Kidney capillary endothelial cell (primary cell): Measurements from ENCODE around the gene CHAD.
"Not testable (repeated sequence)": the region's sequence is repeated elsewhere in the genome, so short reads cannot be mapped to it uniquely, and the experiment has no call there.

Experiments used
- DNase-seq: peaks from one replicate; pipeline ENCODE4 v3.0.0-alpha.2; 2018; ENCODE audit warnings: low spot score

CHAD gene

DNA sequence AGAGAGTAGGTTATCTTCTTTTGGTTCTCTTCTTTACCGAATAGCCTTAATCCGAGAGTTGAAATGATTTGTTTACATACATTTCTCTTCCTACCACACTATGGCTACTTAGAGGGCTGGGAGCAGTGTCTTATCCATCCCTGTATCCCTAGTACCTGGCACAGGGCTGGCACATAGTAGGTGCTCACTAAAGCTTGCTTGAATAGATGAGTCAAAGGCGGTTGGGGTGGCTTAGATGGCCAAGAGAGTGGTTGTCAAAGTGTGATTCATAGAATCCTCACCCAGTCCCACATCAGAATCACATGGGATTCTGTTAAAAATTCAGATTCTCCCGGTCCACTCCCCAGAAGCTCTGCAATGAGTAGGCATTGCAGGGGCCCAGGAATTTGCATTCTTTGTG, 11.1 kb downstream of the CHAD start:
- DNase-seq, result no peak

DNA sequence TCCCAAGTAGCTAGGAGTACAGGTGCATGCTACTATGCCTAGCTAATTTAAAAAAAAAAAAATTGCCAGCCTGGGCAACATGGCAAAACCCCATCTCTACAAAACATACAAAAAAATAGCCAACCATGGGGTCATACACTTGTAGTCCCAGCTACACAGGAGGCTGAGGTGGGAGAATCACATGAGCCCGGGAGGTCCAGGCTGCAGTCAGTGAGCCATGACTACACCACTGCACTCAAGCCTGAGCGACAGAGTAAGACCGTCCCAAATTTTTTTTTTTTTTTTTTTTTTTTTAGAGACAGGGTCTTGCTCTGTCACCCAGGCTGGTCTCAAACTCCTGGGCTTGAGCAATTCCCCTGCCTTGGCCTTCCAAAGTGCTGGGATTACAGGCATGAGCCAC, 14.8 kb downstream of the CHAD start:
- DNase-seq, result no peak

DNA sequence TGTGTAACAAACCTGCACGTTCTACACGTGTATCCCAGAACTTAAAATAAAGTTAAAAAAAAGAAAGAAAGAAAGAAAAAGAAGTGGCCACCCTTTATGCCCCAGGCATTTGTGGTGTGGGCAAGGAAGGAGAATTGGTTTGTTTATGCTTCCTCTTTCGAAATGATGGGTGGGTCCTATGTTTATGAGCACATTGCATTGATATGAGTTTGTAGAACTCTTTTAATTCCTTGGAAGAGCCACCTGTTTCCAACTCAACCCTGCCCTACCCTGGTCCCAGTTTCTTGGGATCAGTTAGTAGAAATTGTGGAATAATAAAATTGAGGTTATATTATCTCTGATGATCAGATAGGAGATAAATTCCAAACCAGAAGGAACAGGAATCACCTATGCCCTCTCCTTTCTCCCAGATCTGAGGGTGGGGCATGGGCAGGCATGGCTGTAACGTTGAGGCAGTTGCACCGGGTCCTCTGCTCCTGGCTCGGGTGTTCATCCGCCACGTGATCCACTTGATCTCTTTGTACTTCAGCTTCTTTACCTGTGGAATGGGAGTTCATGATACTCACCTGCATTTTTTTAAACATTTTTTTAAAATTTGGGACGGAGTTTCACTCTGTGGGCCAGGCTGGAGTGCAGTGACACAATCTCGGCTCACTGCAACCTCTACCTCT, 15.9 kb downstream of the CHAD start:
- DNase-seq, result no peak

DNA sequence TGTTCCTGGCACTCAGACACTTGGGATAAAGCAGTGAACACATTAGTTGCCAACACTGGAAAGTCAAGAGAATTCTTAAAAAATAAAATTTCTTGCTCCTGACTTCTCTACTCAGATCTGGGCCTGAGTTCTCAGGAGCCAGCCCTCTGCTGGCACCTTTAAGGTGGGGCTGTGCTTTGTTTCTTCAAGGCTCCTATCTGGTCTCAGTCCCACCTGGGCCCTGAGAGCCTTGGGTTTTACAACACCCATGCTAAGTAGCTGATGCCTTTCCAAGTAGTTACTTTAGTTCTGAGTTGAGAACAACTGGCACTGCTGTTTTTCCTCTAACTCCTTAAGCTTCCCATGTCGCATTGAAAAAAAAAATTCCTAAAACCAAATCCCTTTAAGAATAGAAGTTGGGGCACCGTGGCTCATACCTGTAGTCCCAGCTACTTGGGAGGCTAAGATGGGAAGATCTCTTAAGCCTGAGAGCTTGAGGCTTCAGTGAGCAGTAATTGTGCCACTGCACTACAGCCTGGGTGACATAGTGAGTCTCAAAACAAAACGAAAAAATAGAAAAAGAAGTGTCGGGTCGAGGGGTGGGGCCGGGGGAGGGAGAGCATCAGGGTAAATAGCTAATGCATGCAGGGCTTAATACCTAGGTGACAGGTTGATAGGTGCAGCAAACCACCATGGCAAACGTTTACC, 16.6 kb downstream of the CHAD start:
- no peak for DNase-seq

DNA sequence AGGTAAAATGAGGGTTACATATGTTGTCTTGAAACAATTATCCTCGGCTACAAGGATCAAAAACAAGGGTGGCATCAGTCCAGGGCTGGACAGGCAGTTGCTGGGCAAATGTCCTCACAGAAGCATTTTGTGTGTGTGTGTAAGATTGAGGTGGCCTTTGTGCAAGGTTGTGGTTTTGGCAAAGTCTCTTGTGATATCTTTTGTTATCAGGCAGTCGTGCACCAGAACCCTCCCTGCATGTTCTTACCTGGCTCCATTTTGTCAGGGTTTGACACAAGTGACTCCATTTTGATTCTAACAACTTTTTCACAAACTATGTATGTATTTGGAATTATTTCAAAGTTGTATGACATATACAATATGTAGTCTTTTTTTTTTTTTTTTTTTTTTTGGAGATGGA, 20.0 kb downstream of the CHAD start:
- no peak for DNase-seq

DNA sequence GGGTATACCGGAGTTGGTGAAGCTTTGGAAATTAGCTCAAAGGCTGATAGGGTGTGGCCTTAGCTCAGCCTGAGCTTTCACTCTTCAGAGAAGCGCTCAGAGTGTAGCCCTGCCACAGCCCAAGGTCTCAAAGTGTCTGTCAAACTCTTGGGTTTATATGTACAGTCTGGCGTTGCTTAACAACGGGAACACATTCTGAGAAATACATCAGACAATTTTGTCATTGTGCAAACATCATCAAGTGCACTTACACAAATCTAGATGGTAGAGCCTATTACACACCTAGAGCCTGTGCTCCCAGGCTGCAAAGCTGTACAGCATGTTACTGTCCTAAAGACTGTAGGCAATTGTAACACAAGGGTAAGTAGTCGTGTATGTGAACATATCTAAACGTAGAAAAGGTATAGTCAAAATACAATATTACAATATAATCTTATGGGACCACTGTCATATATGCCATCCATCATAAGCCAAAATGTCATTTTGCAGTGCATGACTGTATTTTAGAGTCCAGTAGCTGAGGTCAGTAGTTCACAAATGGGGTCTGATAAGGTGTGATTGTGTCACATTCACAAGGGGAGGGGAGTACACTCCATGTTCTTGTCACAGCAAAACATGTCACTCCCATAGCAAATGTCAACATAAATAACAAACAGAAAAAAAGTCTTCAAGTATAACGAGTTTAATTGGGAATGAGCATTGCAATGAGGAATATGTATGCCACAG, 20.6 kb downstream of the CHAD start:
- DNase-seq, result no peak

DNA sequence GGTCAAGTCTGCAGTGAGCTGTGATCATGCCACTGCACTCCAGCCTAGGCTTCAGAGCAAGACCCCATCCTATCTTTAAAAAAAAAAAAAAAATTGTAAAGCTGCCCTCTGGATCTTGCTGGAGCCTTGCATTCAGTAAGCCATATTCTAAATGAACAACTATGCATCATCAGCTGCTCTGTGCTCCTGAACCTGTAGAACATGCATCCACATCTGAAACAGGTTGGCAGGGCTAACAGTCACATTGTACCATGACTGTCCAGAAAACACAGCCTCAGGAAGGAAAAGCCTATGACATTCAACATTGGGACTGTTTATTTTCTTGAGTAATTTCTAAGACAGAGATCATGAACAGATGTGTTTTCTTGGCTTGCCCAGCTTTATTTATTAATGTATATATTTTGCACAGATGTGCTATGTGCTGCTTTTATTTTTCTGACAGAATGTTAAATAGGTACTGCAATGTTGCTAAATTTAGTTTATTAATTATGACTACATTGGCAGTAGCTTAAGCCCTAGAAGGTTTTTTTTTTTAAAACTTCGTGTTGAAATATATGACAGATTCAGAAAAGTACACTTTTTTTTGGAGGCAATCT, 22.9 kb downstream of the CHAD start:
- no peak for DNase-seq

DNA sequence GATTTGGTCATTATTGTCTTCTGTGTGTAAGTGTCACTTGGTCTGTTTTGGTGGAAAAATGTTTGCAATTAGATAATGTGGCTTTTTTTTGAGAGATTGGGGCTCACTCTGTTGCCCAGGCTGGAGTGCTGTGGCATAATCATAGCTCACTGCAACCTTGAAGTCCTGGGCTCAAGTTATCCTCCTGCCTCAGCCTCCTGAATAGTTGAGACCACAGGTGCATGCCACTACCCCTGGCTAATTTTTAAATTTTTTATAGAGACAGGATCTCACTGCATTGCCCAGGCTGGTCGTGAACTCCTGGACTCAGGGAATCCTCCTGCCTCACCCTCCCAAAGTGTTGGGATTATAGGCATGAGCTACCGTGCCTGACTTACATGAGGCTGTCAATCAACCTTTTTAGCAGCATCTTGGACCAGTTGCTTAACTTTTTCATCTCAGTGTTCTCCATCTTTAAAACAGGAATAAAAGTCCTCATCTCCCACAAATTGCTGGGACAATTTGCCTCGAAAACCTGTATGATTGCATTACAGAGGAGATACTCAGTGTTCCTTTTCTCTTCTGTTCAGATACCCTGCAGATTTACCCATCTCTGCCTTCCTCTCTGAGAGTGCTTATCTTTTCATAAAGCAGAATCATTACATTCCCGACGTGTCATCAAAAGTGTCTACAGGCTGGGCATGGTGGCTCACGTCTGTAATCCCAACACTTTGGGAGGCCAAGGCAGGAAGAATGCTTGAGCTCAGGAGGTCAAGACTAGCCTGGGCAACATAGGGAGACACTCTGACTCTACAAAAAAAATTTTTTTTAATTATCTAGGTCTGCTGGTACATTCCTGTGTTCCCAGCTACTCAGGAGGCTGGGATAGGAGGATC, 23.6 kb downstream of the CHAD start:
- DNase-seq, result no peak

DNA sequence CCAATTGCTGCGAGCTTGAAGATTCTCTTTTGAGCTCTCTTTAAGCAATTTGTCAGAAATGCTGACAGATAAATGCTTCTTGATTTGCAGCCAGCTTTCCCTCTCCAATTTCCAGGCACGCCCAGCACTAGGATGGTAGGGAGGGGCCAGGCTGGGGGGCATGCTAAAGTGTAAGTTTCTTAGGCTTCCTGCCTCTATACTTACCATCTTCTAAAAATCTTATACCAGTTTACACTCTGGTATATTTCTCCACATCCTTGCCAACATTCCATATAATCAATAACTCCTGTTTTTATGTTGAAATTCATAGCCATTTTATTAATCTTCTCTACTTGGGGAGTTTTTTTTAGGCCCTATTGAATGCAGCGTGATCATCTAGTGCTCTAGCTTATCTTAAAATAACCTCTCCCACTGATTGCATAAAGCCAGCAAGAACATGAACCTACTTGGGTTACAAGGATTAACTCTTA, 25.1 kb downstream of the CHAD start:
- DNase-seq, result no peak

DNA sequence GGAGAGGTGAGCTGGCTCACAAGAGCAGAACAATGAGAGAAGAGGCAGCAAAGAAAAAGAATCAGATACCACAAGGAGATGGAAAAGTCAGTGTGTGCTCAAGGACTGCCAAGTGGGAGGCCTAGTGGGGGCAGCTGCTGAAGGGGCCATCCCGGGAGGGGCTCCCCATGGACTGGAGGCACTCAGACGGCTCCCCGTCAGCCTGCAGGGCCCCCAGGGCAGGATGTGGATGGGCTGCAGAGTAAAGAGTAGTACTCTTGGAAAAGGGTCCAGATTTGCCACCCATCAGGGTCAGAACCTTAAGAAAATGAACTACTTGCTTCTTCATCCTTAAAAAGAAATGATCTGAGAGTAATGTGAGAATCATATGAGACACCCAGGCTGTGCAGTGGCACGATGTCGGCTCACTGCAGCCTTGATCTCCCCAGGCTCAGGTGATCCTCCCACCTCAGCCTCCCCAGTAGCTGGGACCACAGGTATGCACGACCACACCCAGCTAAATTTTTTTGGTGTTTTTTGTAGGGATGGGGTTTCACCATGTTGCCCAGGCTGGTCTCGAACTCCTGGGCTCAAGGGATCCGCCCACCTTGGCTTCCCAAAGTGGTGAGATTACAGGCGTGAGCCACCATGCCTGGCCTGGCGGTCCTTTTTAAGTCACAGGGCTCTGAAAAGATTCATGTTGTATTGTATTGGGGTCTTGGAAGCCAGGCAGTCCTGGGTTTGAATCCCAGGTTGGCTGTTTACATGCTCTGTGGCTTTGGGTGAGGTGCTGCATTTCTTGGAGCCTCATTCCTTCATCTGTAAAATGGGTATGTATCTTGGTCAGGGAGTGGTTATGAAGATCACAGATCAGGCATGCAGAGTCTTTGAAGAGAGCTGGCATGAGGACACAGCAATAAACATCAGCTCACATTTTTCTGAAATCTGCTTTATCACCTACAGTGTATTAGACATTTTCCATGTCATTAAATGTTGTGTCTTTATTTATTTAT, 27.5 kb downstream of the CHAD start:
- DNase-seq, result no peak

DNA sequence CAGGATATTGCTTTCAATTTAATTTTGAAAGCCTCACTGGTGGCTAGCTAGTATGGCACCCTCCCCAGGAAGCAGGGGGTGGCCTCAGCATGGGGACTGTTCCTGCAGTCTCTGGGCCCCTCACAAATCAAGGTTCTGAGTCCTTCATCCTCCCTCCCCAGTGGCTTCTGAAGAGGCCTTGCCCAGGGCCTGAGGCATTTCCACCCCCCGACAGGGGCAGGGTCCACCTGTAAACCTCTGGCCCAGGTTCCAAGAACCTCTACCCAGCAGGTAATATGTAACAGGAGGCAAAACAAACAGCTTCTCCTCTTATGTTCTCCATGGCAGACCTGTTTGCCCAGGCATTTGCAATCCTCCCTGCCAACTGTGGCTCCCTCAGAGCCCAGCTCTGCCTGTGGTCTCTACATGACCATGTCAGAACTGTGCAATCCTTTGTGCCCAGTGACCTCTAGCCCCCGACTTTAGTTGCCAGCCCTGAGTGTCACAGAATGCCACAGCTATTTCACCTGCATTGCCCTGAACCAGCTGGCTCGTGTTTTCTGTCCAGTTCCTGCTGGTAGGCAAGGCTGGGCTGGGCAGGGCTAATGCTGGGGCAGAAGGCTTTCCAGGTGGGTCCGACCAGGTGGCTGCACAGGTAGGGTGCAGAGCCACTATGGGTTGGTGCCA, 28.4 kb downstream of the CHAD start:
- no peak for DNase-seq

DNA sequence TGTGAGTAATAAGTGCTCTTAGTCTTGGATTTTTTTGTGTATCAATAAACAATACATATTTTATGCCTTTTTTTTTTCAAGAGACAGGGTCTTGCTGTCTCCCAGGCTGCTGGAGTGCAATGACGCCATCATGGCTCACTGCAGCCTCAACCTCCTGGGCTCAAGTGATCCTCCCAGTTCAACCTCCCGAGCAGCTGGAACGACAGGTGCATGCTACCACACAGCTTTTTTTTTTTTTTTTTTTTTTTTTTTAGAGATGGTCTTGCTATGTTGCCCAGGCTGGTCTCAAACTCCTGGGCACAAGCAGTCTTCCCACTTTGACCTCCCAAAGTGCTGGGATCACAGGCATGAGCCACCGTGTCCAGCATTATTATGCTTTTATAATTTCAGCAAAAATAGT, 29.7 kb downstream of the CHAD start:
- DNase-seq, result no peak

DNA sequence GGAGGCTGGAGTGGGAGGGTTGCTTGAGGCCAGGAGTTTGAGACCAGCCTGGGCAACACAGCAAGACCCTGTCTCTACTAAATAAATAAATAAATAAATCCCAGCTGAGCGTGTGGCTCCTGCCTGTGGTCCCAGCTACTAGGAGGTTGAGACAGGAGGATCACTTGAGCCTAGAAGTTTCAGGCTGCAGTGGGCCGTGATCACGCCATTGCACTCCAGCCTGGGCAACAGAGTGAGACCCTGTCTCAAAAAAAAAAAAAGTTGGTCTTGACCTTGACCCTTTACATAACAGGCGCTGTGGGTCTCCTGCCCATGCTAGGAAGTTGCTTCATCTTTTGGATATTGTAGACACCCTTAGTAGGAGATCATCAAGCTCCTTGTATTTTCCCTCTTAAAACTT, 31.3 kb downstream of the CHAD start:
- no peak for DNase-seq

DNA sequence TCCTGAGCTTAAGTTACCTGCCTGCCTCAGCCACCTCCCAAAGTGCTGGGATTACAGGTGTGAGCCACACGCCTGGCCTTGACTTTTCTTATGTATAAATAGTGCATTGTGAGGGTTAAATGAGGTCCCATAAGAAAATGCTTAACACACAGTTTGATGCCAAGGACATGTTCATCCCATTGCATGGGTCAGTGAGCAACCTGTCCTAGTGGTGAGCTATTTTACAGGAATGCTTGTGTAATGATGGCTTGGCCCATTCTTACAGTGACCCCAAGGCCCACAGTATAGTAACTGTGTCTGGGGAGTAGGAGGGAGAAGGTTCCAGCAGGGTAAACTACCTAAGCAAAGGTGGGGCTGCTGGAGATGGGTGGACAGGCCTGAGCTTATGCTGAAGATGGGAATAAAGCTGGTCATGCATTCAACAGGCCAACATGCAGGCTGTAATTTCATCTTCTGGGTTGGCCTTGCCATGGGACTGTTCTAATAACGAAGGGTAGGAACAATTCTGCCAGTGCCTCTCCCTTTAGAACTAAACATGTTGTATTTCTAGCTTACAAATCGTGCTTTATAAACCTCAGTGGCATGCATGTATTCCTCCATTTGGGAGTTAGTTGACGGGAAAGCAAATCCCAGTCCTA, 36.4 kb downstream of the CHAD start:
- DNase-seq, result no peak

DNA sequence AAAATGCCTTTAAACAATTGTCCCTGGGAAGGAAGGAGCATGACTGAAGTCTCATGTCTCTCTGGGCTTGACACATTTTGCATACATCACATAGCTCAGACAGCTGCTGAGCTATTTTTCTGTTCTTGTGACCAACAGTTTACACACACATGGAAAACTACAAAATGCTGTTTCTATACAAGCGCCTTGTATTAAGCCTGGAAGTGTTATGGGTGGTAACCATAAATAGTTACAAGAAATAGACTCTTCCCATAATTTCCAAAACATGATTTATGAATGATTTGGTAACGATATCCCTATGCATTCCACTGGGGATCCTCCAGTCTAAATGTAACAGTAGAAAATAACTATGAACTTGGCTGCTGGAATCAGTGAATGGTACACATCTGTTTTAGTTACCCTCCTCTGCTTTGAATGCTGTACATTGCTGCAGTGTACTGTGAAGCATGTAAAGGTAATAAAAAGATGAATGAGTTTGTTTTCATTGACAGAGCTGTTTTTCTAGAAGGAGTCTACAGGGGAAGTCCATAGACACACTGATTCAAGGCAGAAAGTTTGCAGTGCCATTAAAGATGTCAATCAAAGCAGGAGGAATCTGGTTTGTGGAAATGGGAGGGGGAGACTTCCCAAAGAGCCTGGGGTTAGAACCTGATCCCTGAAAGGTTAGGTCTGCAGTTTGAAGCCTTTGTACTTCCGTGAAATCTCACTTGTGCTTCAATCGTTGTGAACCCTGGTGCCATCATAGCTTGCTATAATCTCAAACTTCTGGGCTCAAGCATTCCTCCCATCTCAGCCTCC, 37.7 kb downstream of the CHAD start:
- DNase-seq, result no peak

DNA sequence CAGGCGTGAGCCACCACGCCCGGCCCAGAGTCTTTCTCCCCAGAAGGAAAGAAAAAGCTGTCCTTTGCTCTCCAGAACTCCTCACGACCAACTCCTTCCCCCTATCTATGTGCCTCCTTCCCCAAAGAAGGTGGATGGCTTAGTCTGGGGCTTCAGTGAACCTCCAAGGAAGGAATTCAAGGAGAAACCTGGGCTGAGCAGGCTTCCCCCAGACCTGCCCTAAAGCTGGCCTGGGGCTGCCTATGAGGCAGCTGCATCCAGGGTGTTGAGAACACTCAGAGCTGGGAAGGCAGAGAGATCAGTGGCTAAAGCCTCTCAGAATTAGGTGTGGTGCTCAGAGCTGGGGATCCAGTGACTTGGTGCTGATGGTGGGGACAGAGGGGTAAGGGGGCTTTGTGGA, 38.9 kb downstream of the CHAD start:
- DNase-seq, result no peak

DNA sequence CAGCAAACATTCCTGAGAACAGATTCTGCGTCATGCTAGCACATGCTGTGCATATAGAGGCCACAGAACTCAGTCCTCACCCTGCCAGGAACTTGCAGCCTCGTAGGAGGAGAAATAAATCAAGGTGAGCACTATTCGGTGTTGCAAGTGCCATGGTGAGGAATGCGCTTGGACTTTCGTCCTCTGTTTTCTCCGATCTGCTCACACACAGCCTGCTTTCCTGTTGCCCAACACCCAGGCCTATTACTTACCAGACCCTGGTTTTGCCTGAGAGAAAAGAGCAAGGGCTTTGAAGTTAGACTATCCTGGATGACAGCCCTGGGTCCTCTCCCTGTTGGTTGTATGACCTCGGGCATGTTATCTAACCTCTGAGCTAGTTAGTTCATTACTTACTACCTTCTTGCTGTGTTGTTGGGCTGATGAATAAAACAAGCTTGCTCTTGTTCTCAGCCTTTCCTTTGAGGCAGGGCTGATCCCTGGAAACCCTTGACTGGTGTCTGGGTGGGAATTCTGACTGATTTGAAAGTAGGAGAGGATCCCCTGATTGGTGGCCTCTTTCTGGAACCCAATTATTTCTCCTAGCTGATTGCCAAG, 39.8 kb downstream of the CHAD start:
- no peak for DNase-seq

DNA sequence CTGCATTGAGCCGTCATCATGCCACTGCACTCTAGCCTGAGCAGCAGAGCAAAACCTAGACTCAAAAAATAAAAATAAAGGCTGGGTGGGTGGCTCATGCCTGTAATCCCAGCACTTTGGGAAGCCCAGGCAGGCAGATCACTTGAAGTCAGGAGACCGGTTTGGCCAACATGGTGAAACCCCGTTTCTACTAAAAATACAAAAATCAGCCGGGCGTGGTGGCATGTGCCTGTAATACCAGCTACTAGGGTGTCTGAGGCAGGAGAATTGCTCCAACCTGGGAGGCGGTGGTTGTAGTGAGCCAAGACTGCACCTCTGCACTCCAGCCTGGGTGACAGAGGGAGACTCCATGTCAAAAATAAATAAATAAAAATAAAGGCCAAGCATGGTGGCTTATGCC, 40.6 kb downstream of the CHAD start:
- not testable (repeated sequence) for DNase-seq
